ENCODE measurements around the gene CABP4.
A peak's percentile ranks its signal among the peaks of the same experiment; 100 is the strongest.

Gene CABP4

GRCh38 chr11:67436459-67437081 lies 18.6 kb upstream of the CABP4 start:
- peak; percentile 71 for DNase-seq

DNA sequence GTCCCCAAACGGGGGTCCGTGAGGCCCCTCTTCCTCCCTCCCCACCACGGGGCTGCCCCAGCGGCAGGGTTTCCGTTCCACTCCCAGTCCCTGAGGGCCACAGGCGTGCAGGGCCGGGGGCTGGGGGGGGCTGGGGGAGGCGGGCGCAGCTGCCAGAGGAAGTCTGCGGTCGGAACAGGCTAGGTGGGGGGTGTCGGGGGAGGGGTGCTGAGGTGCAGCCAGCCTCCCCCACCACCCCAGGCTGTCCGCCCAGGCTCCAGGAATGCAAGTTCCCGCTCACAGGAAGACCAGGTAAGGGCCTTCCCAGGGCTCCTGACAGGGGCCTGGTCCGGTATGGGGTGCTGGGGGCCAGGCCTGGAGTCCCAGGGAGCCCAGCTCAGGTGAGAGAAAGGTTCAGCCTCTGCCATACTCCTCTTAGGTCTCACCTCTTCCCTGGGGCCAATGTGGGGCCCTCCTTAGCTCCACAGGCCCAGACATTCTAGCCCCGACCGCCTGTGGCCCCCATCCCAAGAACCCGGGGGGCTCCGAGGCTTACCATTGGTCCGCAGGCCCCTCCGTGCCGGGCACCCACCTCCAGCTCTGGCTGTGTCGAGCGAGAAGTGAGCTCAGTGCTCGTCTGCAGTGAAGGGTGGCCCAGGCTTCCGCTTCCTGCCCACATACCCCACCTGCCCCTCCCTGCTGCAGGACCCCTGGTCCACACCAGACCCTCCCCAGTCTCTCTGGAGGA lies 17.9 kb upstream of the CABP4 start, which contains the start of gene PTPRCAP:
PTPRCAP (minus strand) TSS at position 601 of the 727 bp plus-strand sequence; CDS start at position 538, 63 bp downstream.
- DNase-seq: peak; percentile 64

DNA sequence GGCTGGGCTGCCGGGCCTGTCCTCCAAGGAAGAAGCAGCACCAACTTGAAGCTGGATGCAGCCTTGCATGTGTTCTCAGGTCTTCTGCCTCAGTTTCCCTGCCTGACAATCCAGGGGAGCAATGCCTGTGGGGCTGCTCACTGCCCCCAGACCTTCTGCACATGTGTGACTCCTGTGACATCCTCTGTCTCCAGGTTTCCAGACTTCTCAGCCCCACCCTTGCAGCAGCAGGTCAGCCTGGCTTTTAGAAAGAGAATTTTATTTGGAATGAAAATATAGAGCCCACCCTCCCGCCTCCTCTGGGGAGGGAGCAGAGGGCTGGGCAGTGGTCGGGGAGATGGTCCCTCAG lies 17.4 kb upstream of the CABP4 start:
- DNase-seq: no peak

DNA sequence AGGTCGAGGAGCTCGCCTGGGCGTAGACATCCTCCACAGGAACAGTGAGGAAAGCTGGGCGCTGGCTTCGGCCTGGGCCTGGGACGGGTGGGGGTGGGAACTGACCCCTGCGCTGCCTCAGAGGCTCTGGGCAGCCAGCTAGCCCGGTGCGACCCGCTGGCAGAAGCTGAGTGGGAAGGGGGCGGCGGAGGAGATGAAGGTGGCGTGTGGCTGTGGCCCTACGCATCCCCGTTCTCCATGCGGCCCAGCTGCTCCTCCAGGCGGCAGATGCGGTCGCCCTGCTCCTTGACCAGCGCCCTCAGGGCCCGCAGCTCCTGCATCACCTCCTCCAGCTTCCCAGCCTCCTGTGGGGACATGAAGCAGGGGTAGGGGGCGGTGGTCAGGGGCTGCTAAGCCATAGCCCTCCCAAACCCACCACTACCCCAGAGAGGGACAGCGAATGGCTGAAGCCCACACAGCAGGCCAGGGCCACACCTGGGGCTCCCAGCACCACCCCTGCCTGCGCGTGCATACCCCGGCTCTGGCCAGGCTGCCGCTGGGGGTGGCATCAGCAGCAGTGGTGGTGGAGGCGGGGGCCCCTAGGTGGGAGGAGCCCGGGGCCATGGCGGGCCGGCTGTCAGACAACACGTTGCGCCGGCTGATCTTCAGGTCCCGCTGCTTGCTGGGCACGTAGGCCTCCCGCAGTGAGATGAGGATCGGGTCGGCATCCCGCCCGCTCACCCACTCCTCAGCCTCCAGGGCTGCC lies 16.8 kb upstream of the CABP4 start:
- DNase-seq: peak; percentile 82

DNA sequence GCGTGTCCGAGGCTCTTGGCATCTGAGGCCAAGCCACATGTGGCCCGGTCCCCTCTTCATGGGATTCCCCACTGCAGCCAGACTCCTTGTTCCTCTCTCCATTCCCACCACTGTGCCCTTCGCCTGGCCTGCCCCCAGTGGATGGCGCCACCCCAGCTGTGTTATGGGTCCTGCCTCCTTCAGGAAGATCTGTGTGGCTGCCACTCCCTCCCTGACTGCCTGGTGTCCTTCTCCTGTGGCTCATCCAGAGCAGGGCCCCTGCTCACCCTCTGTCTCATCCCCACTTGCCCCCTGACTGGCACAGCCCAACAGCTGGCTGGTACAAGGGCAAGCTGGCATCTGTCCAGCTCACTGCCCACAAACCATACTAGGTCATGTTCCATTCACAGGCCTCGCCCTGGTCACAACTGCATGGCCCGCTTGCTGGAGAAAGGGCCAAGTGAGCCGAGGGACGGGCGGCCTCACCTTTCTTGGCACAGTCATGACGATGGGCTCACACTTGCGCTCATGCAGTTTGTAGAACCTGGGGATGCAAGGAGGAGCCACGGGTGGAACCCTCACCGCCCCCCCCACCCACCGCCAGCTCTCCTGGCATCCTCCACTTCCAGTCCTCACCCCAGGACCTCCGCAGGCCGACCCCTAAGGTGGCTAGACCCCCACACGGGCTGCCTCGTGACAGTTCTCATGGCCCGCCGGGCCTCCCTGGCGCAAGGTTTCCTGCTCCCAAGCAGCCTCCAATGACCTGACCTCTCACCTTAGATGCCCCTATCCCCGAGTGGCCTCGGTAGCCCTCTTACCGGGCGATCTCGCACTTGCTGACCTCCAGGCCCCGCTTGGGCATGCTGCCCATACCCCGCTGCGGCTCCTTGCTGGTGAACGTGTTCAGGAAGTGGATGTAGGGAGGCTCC lies 15.6 kb upstream of the CABP4 start:
- DNase-seq: no peak

GRCh38 chr11:67440229-67441097 lies 14.7 kb upstream of the CABP4 start:
- DNase-seq: no peak

GRCh38 chr11:67441098-67441563 lies 14.0 kb upstream of the CABP4 start:
- no peak for DNase-seq

DNA sequence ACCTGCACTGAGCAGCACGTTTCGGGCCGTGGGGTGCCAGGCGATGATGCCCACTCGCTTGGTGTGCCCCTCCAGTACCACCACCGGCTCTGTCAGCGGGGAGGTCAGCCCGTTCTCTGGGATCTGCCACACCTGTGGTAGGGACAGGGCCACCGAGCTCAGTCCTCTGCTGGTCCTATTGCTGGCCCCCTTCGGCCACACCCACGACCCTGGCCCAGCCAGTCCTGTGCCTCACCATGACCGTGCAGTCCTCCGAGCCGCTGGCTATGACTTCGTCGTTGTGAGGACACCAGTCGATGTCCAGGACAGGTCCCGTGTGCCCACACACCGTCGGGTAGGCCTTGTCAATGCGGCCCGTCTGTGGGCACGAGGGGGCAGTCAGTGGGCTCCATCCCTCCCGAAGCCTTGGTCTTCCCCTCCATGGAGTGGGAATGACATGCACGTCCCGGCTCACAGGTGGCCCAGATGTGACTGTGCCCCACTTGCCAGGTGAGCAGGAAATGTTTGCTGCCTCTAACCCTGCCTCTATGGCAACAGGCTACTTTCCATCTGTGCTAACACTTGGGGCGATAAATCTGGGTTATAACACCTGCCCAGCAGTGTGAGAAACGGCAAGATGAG lies 13.3 kb upstream of the CABP4 start:
- no peak for DNase-seq

DNA sequence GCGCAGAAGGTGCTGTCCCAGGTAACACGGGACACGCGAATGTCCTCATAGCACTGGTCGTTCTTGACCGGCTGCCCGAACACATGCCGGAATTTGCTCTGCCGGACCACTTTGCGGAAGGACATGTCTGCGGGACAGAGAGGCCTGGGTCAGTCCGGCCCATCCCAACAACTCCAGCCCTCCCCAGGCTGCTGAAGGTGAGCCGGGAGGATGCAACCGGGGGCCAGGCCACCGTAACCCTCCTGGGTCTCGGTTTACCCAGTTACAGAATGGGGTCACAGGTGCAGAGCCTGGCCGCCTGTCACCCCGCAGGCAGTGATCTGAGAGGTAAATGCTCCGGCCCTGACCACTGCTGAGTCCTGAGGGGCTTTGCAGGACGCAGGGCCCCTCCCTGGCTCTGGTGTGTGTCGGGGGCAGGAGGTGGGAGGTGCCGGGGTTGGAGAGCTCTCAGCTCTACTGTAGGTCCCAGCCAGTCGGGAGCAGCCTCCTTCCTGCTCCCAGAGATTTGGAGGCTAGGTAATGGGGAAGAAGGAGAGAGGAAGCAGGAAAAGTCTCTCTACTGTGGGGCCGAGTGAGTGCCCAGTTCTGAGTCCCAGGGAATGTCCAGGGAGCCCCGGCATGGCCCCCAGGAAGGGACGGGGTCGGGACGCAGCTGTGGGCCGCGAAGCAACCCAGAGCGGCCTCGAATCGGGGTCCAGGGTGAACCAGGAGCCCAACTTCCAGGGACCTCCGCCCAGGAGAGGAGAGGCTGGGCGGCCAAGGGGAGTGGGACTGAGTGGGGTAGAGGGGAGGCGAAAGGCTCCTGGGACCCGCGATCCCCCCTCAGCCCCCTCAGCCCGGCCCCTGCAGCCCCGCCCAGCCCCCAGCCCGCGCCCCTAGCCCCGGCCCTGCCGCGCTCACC lies 12.4 kb upstream of the CABP4 start:
- no peak for DNase-seq

- DNase-seq: no peak
These were observed 9.6 kb upstream of the CABP4 start for GRCh38 chr11:67445515-67445914.

GRCh38 chr11:67448220-67448609 lies 6.9 kb upstream of the CABP4 start:
- no peak for DNase-seq

GRCh38 chr11:67449116-67449844 lies 5.9 kb upstream of the CABP4 start:
- no peak for DNase-seq

- no peak for DNase-seq
These were observed 4.1 kb upstream of the CABP4 start for GRCh38 chr11:67450796-67451657.

DNA sequence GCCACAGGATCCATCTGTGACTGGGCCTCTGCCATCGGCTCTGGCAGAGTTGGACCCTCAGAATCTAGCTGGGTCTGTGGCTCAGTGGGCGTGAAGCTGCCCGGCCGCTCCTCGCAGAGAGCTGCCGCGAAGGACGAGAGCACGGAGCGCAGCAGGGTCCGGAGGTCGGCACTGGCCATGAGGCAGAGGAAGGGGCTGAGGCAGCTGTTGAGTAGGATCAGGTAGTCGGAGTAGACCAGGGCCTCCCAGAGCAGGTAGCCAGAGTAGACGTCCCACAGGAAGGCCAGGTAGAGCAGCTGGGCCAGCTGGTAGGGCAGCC lies 3.5 kb upstream of the CABP4 start:
- DNase-seq: no peak

DNA sequence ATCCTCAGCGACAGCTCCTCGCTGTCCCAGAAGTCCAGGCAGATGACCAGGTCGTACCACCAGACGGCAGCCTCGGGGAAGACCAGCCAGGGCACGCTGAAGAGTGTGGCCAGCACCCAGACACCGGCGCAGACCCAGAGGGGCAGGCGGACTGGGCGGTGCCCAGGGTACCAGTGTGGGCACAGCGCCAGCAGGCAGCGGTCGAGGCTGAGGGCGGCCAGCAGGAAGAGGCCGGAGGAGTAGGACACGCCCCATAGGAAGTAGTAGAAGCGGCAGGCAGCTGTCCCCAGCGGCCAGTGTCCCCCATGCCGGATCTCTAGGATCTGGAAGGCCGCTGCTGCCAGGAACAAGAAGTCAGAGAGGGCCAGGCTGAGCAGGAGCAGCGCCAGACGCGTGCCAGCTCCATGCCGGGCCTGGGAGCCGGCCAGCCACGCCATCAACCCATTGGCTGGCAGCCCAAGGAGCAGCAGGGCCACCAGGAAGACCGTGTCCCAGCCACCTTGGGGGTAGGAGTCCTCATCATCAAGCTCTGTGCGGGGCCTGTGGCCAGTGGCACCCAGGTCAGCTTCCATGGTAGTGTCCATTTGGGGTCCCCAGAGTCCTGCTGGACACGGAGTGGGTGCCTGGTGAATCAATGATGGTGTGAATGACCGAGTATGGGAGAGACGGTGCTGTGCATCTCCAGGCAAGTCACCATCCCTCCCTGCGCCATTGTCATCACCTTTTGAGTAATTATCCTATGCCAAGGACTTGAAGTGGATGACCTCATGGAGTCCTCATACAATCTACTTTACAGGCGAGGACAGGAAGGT lies 2.8 kb upstream of the CABP4 start, which contains the start of gene GPR152:
GPR152 (minus strand) TSS at position 589 of the 812 bp plus-strand sequence; CDS start at position 584, 5 bp downstream.
- no peak for DNase-seq

DNA sequence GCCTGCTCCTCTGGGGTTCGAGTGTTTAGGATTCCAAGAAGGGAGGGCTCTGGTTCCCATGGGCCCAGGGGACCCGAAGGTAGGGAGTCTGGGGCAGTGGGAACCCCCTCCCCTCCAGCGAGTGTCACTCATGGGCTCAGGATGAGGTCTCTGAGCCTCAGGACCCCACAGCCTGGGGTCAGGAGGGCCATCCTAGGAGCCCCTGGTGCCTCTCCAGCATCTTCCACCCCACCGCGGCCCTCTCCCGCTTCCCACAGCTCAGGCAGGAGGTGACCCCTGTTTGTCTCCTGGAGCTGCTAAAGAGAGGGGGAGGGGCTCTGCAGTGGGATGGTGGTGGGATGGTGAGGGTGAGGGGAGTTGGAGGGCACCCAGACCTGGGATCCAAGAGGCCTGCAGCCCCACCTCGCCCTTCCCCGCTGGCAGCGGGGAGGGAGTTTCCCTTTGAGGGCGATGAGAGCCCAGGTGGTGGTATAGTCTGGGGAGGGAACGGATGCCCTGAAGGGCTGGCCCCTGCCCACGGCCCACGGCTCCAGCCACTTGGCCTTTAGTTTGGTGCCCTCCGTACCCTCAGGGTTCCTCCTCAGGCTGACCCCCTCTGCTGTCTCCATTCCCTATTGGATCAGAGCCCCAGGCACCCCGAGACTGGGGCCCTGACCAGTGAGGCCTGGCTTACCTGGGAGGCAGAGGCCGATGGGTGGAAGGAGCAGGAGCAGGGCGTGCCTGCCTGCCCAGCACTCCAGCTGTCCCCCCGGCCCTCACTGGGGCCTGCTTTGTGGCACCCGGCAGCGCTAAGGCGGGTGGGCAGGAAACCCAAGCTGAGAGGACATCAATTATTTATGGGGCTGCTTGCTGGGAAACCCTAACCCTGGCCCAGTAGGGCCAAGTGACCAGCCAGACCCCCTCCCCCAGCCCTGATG lies 1.1 kb upstream of the CABP4 start:
- DNase-seq: no peak
